ENCODE data around the gene GORASP2. TPM values are rescaled to one million over a fixed set of nuclear protein-coding genes. Genes with fewer than 3 reads are reported as not detected.
A peak's percentile ranks its signal among the peaks of the same experiment; 100 is the strongest.

GORASP2 gene
- total RNA-seq, 1 experiment from 2014 or later = 67.3 TPM

- DNase-seq (no peak), ATAC-seq (no peak)
- H2AFZ ChIP-seq (ENCODE audit: low read length) = no peak overlapping the region
- no peaks in the 10 kb centered on the region for H3K27me3 ChIP-seq (ENCODE audit: low read length)
- H3K9me2 ChIP-seq (replicated peaks; ENCODE audit: low read length) = no peaks in the 10 kb centered on the region
- no TSS peak for BruUV-seq (replicated peaks)
- TF ChIP-seq EZH2 (IDR thresholded peaks at IDR 0.05; ENCODE audit: low read length, unreplicated experiment) (no peak), CTCF (conservative IDR thresholded peaks at IDR 0.05; ENCODE audit: low read depth, low read length) (no peak), EZH2phosphoT487 (IDR thresholded peaks at IDR 0.05; ENCODE audit: borderline replicate concordance, low read length) (no peak)
- no peak overlapping the region for H3K9ac ChIP-seq (ENCODE audit: low read length)
- H3K4me2 ChIP-seq (ENCODE audit: low read length) = peak overlapping the region; percentile 10; the same call in 1 of the 2 replicates
- peaks cover 9% of the 10 kb centered on the region; the same call in 1 of the 2 replicates for H3K36me3 ChIP-seq (ENCODE audit: low read depth, low read length)
- H3K79me2 ChIP-seq (ENCODE audit: low read length) = peaks cover 88% of the 10 kb centered on the region
- H3K4me1 ChIP-seq (ENCODE audit: insufficient read depth, low read length) = peaks cover 24% of the 10 kb centered on the region
- H3K4me3 ChIP-seq (ENCODE audit: low read length) = no peak overlapping the region
- ChIA-PET POLR2A (ENCODE audit: unreplicated experiment) (no interaction called here), CTCF (no interaction called here)
- intact Hi-C loops (cut with micrococcal nuclease) = no loop called here
- H3K9me3 ChIP-seq (ENCODE audit: low read length) = no peaks in the 10 kb centered on the region
- no peak overlapping the region for H3K27ac ChIP-seq (ENCODE audit: low read length)
- H3F3A ChIP-seq (ENCODE audit: low read length, unreplicated experiment) = no peaks in the 10 kb centered on the region
- peaks cover 50% of the 10 kb centered on the region for H4K20me1 ChIP-seq (ENCODE audit: low read length)
Observed at GRCh38 chr2:170932948-170933347, 3.9 kb downstream of the GORASP2 start.

DNA sequence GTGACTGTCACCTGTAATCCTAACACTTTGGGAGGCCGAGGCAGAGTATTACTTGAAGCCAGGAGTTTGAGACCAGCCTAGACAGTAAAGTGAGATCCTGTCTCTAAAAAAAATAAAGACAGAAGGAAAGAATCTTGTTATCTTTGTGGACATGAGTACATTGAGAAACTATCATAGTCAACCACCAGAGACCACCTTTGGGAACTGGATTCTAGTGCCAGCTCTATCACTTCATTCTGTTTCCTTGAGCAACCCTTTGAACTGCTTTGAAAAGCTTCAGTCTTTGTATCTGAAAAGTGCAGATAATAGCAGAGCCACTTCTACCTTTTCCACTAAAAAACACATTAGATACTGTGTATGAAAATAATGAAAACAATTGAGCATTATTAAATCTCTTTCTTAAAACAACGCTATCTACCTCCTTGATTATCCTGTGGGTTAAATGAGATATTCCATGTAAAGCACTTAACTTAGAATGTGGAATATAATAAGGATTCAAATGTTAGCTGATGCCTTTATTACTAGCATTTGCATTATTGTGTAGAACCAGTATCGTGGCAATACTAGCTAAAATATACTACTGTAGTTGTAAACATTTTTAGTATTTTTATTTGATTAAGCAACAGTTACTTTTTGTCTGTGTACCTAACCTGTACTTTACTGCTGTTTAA lies 8.8 kb downstream of the GORASP2 start:
- Histone ChIP-seq H3K4me2 (ENCODE audit: low read length) (no peak overlapping the region), H3K9me3 (ENCODE audit: low read length) (no peaks in the 10 kb centered on the region), H3K4me3 (ENCODE audit: low read length) (no peak overlapping the region), H3K36me3 (ENCODE audit: low read depth, low read length) (peaks cover 5% of the 10 kb centered on the region; the same call in 1 of the 2 replicates), H3K4me1 (ENCODE audit: insufficient read depth, low read length) (no peaks in the 10 kb centered on the region), H2AFZ (ENCODE audit: low read length) (no peak overlapping the region), H3F3A (ENCODE audit: low read length, unreplicated experiment) (no peaks in the 10 kb centered on the region), H3K27me3 (ENCODE audit: low read length) (no peaks in the 10 kb centered on the region), H3K27ac (ENCODE audit: low read length) (no peak overlapping the region), H4K20me1 (ENCODE audit: low read length) (peaks cover 57% of the 10 kb centered on the region), H3K79me2 (ENCODE audit: low read length) (peaks cover 100% of the 10 kb centered on the region), H3K9ac (ENCODE audit: low read length) (no peak overlapping the region), H3K9me2 (replicated peaks; ENCODE audit: low read length) (no peaks in the 10 kb centered on the region)
- POLR2A ChIA-PET (ENCODE audit: unreplicated experiment) = interaction anchor here (0.6 kb wide), 1 partner anchor 27 kb away, joined by 5 read pairs; no protein-coding TSS in a partner anchor
- TF ChIP-seq CTCF (conservative IDR thresholded peaks at IDR 0.05; ENCODE audit: low read depth, low read length) = no peak
- TF ChIP-seq EZH2 (IDR thresholded peaks at IDR 0.05; ENCODE audit: low read length, unreplicated experiment) = no peak
- no peak for TF ChIP-seq EZH2phosphoT487 (IDR thresholded peaks at IDR 0.05; ENCODE audit: borderline replicate concordance, low read length)
- ATAC-seq (peak; percentile 31; the same call in 1 of the 2 replicates), DNase-seq (no peak)
- intact Hi-C loops (cut with micrococcal nuclease) = no loop called here
- BruUV-seq (replicated peaks) = no TSS peak
- CTCF ChIA-PET = no interaction called here

GRCh38 chr2:170940066-170940465 lies 11.0 kb downstream of the GORASP2 start:
- Histone ChIP-seq H2AFZ (ENCODE audit: low read length) (no peak overlapping the region), H3F3A (ENCODE audit: low read length, unreplicated experiment) (no peaks in the 10 kb centered on the region), H3K9ac (ENCODE audit: low read length) (no peak overlapping the region), H4K20me1 (ENCODE audit: low read length) (peaks cover 64% of the 10 kb centered on the region), H3K9me2 (replicated peaks; ENCODE audit: low read length) (no peaks in the 10 kb centered on the region), H3K27ac (ENCODE audit: low read length) (no peak overlapping the region), H3K27me3 (ENCODE audit: low read length) (no peaks in the 10 kb centered on the region), H3K4me2 (ENCODE audit: low read length) (no peak overlapping the region), H3K9me3 (ENCODE audit: low read length) (no peaks in the 10 kb centered on the region), H3K4me1 (ENCODE audit: insufficient read depth, low read length) (no peaks in the 10 kb centered on the region), H3K4me3 (ENCODE audit: low read length) (no peak overlapping the region), H3K79me2 (ENCODE audit: low read length) (peaks cover 100% of the 10 kb centered on the region), H3K36me3 (ENCODE audit: low read depth, low read length) (peaks cover 4% of the 10 kb centered on the region; the same call in 1 of the 2 replicates)
- ChIA-PET POLR2A (ENCODE audit: unreplicated experiment) (no interaction called here), CTCF (no interaction called here)
- DNase-seq (no peak), ATAC-seq (no peak)
- intact Hi-C loops (cut with micrococcal nuclease) = no loop called here
- BruUV-seq (replicated peaks) = no TSS peak
- TF ChIP-seq EZH2 (IDR thresholded peaks at IDR 0.05; ENCODE audit: low read length, unreplicated experiment) (no peak), CTCF (conservative IDR thresholded peaks at IDR 0.05; ENCODE audit: low read depth, low read length) (no peak), EZH2phosphoT487 (IDR thresholded peaks at IDR 0.05; ENCODE audit: borderline replicate concordance, low read length) (no peak)

Data from PC-3 (cell line).